HG03025 (cell line): ENCODE results near the gene CCL25.

Experiments
- ATAC-seq: cut with Tn5 transposase; IDR thresholded peaks from one replicate; pipeline ENCODE4 v1.9.1; 2021; ENCODE audit warnings: mild to moderate bottlenecking, moderate library complexity; ENCODE audit not compliant: unreplicated experiment, low FRiP score

The CCL25 gene

GRCh38 chr19:8109455-8109854 is 56.9 kb downstream of the CCL25 start:
- no peak for ATAC-seq

- ATAC-seq: no peak
These were observed 57.5 kb downstream of the CCL25 start for GRCh38 chr19:8109890-8110662.

- ATAC-seq: no peak
These were observed 58.4 kb downstream of the CCL25 start for GRCh38 chr19:8110931-8111330.

- ATAC-seq: no peak
These were observed 58.8 kb downstream of the CCL25 start for GRCh38 chr19:8111376-8111775.
